Measurements from ENCODE around the gene COX14. TPM values are rescaled to one million over a fixed set of nuclear protein-coding genes. Genes with fewer than 3 reads are reported as not detected.

COX14 gene
- total RNA-seq, 1 donor from 2014 or later = 30.1 TPM

DNA sequence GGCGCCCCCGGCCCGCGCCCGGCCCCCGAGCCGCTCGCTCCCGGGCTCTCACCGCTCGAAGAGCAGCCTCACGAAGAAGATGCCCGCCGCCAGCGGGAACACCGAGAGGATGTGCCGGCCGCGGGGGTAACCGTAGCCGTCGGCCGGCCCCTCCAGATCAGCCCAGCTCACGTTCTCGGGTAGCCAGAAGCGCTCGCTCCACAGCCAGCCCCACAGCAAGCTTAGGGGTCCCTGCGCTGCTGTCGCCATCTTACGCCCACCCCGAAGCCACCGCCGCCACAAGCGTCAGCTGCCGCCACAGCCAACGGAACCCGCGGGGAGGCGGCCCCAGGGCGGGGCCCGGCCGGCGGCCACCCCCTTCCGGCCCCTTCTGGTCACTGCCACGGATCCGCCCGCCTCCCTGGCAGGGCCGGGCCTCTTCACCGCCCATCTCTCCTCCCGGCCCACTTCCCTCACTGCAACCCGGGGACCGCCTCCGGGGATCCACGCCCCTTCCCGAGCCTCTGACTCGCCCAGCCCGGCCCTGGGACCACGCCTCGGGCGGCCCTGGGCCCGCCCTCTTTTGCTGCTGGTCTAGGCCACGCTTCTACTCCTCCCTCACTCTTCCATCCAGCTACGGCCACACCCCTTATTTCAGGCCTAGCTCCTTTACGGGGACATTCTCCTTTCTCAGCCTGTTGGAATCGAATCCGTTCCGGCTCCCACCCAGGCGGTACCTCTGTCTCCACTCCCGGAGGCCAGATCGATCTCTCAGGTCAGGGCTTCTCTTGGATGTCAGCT lies 55.2 kb downstream of the COX14 start, which contains the start of gene CERS5:
Gene CERS5, minus strand, starts transcription at position 321 of the 780 bp plus-strand sequence. Its CDS starts 72 bp downstream, at position 249.
- TF ChIP-seq, protein P1, sequence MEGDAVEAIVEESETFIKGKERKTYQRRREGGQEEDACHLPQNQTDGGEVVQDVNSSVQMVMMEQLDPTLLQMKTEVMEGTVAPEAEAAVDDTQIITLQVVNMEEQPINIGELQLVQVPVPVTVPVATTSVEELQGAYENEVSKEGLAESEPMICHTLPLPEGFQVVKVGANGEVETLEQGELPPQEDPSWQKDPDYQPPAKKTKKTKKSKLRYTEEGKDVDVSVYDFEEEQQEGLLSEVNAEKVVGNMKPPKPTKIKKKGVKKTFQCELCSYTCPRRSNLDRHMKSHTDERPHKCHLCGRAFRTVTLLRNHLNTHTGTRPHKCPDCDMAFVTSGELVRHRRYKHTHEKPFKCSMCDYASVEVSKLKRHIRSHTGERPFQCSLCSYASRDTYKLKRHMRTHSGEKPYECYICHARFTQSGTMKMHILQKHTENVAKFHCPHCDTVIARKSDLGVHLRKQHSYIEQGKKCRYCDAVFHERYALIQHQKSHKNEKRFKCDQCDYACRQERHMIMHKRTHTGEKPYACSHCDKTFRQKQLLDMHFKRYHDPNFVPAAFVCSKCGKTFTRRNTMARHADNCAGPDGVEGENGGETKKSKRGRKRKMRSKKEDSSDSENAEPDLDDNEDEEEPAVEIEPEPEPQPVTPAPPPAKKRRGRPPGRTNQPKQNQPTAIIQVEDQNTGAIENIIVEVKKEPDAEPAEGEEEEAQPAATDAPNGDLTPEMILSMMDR (IDR thresholded peaks at IDR 0.05; ENCODE audit: unreplicated experiment) = peak; percentile 35
- peak within 1 kb of the TSS; percentile 99 for H3K27ac Mint-ChIP-seq
- DNase-seq (ENCODE audit: low spot score, unreplicated experiment) = peak; percentile 97

More for the DNA sequence above, 55.2 kb downstream of the COX14 start, which contains the start of gene CERS5:
- Mint-ChIP-seq H3K27me3 (no peaks in the 10 kb centered on the region), H3K9me3 (ENCODE audit: low read depth) (peaks cover 4% of the 10 kb centered on the region), H3K36me3 (ENCODE audit: insufficient read depth) (peaks cover 5% of the 10 kb centered on the region), H3K4me1 (ENCODE audit: low read depth) (peaks cover 13% of the 10 kb centered on the region), H3K4me3 (ENCODE audit: low read depth) (peak within 1 kb of the TSS; percentile 93)

Other genes starting within 250 kb of the COX14 start
- not detected in 2 replicates for gene FAIM2, start 208.3 kb upstream of the COX14 start, total RNA-seq
- gene AQP2, start 161.5 kb upstream of the COX14 start, total RNA-seq = 0.29 and 1.0 TPM in 2 replicates
- 1.8 and 2.0 TPM in 2 replicates for gene AQP5, start 150.4 kb upstream of the COX14 start, total RNA-seq
- 0.29 TPM in 1 of 2 replicates, not detected in the other for gene AQP6, start 139.3 kb upstream of the COX14 start, total RNA-seq
- gene RACGAP1, start 86.7 kb upstream of the COX14 start, total RNA-seq = 40.0 and 42.1 TPM in 2 replicates
- 5.2 and 5.7 TPM in 2 replicates for gene ASIC1, start 54.6 kb upstream of the COX14 start, total RNA-seq
- 160 and 167 TPM in 2 replicates for gene SMARCD1, start 26.9 kb upstream of the COX14 start, total RNA-seq
- 2.0 and 2.1 TPM in 2 replicates for gene GPD1, start 8.2 kb upstream of the COX14 start, total RNA-seq
- gene CERS5, start 55.1 kb downstream of the COX14 start, total RNA-seq = 66.5 and 69.1 TPM in 2 replicates
- 39.9 and 40.9 TPM in 2 replicates for gene LIMA1, start 171.3 kb downstream of the COX14 start, total RNA-seq

All from progenitor cell of endocrine pancreas (in vitro differentiated cells).